ENCODE data around the gene AIF1L. TPM values are rescaled to one million over a fixed set of nuclear protein-coding genes. Genes with fewer than 3 reads are reported as not detected.

AIF1L gene
- not detected for total RNA-seq

DNA sequence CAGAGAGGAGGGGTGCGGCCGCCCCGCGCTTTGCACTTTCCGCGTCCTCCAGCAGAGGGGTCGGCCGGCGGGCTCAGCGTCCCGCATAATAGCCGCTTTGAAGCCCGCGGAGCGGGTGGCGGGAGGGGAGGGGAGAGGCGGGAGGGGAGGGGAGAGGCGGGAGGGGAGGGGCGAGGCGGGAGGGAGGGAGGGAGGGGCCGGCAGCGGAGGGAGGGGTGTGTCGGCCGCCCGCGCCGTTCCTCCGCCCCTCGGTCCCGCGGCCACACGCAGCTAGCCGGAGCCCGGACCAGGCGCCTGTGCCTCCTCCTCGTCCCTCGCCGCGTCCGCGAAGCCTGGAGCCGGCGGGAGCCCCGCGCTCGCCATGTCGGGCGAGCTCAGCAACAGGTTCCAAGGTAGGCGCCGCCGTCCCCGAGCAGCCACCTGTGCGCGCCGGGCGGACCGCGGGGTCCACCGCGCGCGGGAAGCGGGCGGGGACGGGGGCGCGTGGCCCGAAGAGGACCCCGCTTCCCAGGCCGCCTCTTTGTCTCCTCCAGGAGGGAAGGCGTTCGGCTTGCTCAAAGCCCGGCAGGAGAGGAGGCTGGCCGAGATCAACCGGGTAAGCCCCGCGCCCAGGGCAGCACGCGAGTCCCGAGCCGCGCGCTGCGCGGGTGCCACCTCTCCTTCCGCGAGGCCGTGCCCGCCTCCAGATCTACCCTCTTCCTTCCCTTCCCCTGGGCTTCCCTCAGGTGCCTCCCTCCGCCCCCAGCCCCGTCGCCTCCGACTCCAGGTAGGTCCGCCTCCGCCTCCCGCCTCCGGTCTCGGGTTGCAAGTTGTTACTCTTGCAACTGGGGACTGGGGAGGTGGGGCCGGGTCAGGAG, at the start of gene AIF1L:
TSS of gene AIF1L (plus strand) at position 263 of the 857 bp plus-strand sequence. CDS start at position 362, 99 bp downstream.
- DNase-seq: no peak

- peak; percentile 44 for DNase-seq
Measured at GRCh38 chr9:131046581-131047202, 49.6 kb upstream of the AIF1L start.

GRCh38 chr9:131048332-131048731, 48.0 kb upstream of the AIF1L start:
- DNase-seq: no peak

- no peak for DNase-seq
Measured at GRCh38 chr9:131048820-131049219, 47.5 kb upstream of the AIF1L start.

GRCh38 chr9:131049829-131050715, 46.3 kb upstream of the AIF1L start:
- DNase-seq: no peak

DNA sequence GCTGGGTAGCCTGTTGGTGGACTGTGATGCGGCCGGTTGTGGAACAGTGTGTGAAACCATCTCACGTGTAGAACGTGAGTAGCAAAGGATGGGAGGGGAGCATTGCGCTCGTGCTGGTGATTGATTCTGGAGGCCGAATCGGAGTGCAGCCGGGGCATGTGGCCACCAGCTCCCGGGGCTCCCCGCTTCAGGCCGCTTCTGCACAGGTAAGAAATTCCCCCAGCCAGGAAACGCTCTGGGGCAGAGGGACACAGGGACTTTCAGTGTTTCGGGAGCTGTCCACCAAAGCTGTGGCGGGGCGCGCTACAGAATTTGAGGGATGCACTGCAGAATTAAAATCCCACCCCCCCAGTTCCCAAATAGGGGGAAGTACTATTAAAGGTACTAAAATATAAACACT, 45.5 kb upstream of the AIF1L start:
- DNase-seq: no peak

DNA sequence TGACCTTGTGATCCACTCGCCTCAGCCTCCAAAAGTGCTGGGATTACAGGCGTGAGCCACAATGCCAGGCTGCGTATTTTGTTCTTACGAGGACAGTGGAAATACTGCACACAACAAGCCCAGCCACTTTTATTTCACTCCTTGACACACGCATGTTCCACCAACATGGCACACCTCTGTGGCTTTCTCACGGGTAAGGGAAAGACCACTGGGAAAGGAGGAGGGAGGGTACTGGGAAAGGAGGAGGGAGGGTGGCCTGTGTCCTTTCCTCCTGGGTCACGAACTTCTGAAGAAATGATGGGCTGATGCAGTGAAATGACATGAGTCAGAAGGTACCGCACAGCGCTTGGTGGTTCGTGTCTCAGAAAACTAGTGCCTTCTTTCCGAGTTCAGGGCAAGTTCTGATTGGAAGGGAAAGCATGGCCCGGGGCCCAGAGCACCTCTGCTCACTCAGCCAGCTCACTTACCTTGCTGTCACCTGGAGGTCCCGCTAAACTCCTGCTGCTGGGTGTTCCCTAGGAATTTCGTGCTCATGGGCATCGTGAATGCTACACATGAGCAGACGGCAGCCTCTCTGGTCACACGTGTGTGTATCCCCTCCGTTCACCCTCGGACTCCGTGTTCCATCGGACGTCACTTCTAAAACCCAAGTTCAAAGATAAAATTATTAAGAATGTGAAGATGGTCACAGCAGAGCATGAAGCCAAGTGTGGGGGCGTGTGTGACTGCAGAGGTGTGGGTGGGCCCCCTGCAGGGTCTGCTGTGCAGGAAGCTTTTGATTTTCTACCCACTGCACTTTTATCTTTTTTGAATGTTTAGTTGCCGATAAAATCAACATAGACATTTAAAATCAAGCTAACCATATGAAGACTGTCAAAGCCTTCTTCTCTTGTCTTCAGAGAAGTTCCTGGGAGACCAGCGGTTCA, 44.5 kb upstream of the AIF1L start:
- DNase-seq: no peak

- DNase-seq: no peak
Measured at GRCh38 chr9:131053896-131054295, 42.4 kb upstream of the AIF1L start.

DNA sequence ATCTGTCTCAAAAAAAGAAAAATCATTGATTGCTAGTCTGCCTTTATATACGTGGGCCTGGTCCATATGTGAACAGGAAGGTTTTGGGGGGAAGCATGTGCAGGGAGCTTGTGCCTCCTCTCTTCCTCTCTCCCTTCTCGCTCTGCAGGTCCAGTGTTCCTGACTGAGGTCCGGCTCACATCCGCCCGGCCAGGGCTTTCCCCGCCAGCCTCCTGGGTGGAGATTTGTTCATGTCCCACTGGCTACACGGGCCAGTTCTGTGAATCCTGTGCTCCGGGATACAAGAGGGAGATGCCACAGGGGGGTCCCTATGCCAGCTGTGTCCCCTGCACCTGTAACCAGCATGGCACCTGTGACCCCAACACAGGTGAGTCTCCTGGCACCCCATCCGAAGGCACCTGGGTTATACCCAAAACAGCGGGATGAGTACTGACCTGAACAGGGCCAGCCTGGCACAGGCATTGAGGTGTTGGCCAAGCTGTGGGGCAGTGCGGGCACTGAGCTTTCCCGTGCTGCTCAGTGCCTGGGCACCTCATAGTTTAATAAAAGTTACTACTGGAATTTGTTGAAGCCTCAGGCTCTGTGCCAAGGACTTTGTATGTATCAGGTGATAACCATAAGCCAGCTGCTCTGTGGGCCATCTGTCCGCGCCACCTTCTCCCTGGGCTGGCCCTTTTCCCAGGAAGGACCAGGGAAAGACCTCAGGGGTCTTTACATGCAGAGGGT, 39.4 kb upstream of the AIF1L start:
- DNase-seq: no peak

DNA sequence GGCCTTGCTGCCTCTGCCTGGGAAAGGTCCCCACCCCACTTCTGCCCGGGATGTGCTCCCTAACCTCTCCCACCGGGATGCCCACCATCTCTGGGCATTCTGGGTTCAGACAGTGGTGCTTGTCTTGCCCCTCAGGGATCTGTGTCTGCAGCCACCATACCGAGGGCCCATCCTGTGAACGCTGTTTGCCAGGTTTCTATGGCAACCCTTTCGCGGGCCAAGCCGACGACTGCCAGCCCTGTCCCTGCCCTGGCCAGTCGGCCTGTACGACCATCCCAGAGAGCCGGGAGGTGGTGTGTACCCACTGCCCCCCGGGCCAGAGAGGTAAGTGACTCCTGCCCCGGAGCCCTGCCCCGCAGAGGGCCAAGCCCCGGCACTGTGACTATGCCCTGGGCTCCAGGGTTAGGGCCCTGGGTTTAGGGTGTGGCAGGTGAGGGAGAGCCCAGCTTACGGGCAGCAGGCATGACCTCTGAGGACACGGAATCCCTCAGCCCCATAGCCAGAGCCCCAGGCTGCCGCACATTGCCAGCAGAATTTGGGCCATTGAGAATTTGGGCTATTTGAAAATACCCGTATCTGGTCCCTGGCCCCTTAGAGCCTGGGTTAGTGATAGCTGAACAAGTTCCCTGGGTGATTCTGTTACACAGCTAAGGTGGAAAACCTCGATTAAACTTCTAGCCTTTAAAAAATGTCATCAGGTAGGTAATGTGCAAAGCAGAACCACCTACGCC, 35.3 kb upstream of the AIF1L start:
- no peak for DNase-seq

DNA sequence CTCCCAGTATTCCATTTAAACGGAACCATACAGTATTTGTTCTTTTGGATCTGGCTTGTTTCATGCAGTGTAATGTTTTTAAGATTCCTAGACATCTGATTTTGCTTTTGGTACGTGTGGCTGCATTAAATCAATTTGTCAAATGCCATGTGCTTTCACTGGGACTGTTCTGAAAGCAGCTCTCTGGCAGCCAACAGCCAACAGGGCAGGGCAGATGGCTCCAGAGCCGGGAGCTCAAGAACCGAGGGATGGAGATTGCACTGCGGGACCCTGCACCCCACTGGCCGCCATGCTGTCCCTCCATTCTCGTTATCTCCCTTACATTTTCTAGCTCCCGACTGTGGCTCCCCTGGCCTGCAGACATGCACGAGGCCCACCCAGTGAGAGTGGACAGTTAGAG, 33.4 kb upstream of the AIF1L start:
- DNase-seq: no peak

DNA sequence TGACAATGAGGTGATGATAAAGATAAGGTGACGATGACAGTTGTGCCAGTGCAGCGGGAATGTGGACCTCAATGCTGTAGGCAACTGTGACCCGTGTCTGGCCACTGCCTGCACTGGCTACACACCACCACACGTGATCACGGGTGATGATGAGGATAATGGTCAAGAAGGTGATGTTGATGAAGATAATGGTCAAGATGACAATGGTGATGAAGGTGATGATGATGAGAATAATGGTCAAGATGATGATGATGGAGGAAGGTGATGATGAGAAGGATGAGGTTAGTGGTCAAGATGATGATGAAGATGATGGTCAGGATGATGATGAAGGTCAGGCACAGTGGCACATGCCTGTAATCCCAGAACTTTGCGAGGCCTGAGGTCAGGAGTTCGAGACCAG, 30.7 kb upstream of the AIF1L start:
- DNase-seq: no peak

GRCh38 chr9:131067625-131068024, 28.7 kb upstream of the AIF1L start:
- DNase-seq: no peak

- DNase-seq: no peak
Measured at GRCh38 chr9:131068076-131068816, 28.1 kb upstream of the AIF1L start.

DNA sequence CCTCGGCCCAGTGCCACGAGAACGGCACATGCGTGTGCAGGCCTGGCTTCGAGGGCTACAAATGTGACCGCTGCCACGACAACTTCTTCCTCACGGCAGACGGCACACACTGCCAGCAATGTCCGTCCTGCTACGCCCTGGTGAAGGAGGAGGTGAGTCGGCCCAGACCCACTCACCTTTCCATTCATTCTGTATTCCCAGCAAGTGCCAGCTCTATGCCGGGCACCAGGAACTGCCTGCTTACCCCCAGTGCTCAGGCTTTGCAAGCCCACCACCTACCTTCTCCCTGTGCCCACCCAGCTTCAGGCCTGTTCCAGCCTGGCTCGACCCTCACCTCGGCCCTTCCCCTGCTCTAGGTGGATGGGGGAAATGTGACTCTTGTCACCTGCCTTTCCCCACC, 26.6 kb upstream of the AIF1L start:
- DNase-seq: no peak

GRCh38 chr9:131072107-131072870, 24.0 kb upstream of the AIF1L start:
- no peak for DNase-seq

GRCh38 chr9:131072871-131073237, 23.5 kb upstream of the AIF1L start:
- no peak for DNase-seq

GRCh38 chr9:131076347-131077195, 19.8 kb upstream of the AIF1L start:
- DNase-seq: no peak
